ENCODE results near the gene SSC5D.
"Not testable (repeated sequence)": the region's sequence is repeated elsewhere in the genome, so short reads cannot be mapped to it uniquely, and the experiment has no call there.

Gene SSC5D

GRCh38 chr19:55488986-55489710 lies 912 bp downstream of the SSC5D start:
- no peak for FAIRE-seq

GRCh38 chr19:55489711-55490477 lies 1.7 kb downstream of the SSC5D start:
- no peak for FAIRE-seq

- FAIRE-seq, result no peak
These were observed 2.5 kb downstream of the SSC5D start for GRCh38 chr19:55490478-55491432.

- no peak for FAIRE-seq
These were observed 3.5 kb downstream of the SSC5D start for GRCh38 chr19:55491546-55492360.

- no peak for FAIRE-seq
These were observed 4.2 kb downstream of the SSC5D start for GRCh38 chr19:55492362-55492944.

- FAIRE-seq, result no peak
These were observed 4.9 kb downstream of the SSC5D start for GRCh38 chr19:55493052-55493644.

GRCh38 chr19:55493645-55494171 lies 5.5 kb downstream of the SSC5D start:
- no peak for FAIRE-seq

GRCh38 chr19:55494172-55494761 lies 6.0 kb downstream of the SSC5D start:
- no peak for FAIRE-seq

GRCh38 chr19:55495646-55496349 lies 7.6 kb downstream of the SSC5D start:
- no peak for FAIRE-seq

- FAIRE-seq, result not testable (repeated sequence)
These were observed 8.6 kb downstream of the SSC5D start for GRCh38 chr19:55496820-55497219.

- no peak for FAIRE-seq
These were observed 9.5 kb downstream of the SSC5D start for GRCh38 chr19:55497763-55498162.

GRCh38 chr19:55498246-55498840 lies 10.1 kb downstream of the SSC5D start:
- FAIRE-seq, result no peak

GRCh38 chr19:55500368-55500952 lies 12.2 kb downstream of the SSC5D start:
- FAIRE-seq, result no peak

- FAIRE-seq, result no peak
These were observed 14.1 kb downstream of the SSC5D start for GRCh38 chr19:55502197-55502952.

GRCh38 chr19:55503157-55503501 lies 14.9 kb downstream of the SSC5D start:
- no peak for FAIRE-seq

GRCh38 chr19:55503502-55504251 lies 15.4 kb downstream of the SSC5D start:
- no peak for FAIRE-seq

- no peak for FAIRE-seq
These were observed 16.0 kb downstream of the SSC5D start for GRCh38 chr19:55504252-55504603.

GRCh38 chr19:55504981-55505380 lies 16.7 kb downstream of the SSC5D start:
- FAIRE-seq, result no peak
